ENCODE results near the gene LPCAT1.
"Not testable (repeated sequence)": the region's sequence is repeated elsewhere in the genome, so short reads cannot be mapped to it uniquely, and the experiment has no call there.

LPCAT1 gene, protein sequence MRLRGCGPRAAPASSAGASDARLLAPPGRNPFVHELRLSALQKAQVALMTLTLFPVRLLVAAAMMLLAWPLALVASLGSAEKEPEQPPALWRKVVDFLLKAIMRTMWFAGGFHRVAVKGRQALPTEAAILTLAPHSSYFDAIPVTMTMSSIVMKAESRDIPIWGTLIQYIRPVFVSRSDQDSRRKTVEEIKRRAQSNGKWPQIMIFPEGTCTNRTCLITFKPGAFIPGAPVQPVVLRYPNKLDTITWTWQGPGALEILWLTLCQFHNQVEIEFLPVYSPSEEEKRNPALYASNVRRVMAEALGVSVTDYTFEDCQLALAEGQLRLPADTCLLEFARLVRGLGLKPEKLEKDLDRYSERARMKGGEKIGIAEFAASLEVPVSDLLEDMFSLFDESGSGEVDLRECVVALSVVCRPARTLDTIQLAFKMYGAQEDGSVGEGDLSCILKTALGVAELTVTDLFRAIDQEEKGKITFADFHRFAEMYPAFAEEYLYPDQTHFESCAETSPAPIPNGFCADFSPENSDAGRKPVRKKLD

DNA sequence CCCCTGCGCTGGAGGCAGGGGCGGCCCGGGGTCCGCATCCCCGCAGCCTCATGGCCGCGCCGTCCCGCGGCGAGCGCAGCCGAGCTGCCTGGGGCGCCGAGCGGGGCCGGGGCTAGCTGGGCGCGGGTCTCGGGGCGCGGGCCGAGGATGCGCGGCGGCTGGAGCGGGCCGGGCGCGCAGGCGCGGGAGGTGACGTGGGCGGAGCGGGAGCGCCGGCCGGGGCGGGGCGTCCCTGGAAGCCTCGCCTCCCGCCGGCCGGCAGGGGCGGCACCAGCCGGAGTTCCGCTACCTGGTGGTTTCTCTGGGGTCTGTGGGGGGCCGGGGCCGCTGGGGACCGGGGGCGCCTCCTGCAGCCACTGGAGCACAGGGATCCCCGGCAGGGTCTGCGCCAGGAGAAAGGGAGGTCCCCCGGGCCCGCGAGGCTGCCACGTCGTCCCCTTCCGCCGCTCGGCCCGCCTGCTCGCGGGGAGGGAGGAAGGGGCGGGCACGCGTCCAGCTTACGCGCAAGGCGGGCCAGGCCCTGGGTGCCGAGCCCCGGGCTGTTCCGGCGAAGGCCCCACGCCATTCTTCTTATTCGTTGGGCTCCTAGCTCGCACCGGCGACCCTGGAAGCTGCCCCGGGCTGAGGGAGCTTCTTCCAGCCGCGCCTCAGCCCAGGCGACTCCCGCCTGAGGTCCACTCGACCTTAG, at the start of gene LPCAT1:
Gene LPCAT1, minus strand, starts transcription at position 168 of the 688 bp plus-strand sequence. Its CDS starts 116 bp downstream, at position 52.
- DNase-seq (ENCODE audit: low spot score), result peak; percentile 72

- not testable (repeated sequence) for DNase-seq (ENCODE audit: low spot score)
Measured at GRCh38 chr5:1571875-1572274, 48.1 kb upstream of the LPCAT1 start.

- DNase-seq (ENCODE audit: low spot score), result no peak
Measured at GRCh38 chr5:1570975-1571374, 47.2 kb upstream of the LPCAT1 start.

DNA sequence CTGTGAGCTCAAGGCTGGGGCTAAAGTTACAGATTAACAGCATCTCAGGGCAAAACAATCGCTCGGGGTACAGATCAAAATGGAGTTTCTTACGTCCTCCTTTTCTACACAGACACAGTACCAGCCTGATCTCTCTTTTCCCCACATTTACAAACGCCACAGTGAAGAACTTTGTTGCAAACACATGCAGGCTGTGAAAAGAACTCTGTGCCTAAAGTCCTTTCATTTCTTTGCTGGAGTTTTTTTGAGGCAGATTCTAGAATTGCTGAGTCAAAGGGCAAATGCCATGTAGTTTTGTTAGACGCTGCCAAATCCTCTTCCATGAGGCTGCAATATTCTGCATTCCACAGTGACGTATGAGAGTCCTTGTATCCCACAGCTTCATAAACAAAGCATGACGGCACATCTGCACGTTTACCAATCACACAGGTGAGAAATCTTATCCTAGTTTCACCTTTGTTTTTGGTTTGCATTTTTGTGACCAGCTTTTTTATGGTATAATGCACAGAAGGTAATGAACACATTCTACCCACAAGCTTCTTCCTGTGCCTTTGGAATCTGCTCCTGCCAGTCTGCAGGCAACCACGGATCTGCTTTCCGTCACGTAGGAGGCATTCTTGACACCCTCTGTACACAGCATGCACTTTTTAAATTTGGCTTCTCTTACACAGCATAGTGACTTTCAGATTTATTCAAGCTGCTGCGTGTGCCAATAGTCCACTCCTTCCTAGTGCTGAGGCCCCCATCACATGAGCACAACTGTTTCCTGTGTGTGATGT, 44.6 kb upstream of the LPCAT1 start:
- no peak for DNase-seq (ENCODE audit: low spot score)

DNA sequence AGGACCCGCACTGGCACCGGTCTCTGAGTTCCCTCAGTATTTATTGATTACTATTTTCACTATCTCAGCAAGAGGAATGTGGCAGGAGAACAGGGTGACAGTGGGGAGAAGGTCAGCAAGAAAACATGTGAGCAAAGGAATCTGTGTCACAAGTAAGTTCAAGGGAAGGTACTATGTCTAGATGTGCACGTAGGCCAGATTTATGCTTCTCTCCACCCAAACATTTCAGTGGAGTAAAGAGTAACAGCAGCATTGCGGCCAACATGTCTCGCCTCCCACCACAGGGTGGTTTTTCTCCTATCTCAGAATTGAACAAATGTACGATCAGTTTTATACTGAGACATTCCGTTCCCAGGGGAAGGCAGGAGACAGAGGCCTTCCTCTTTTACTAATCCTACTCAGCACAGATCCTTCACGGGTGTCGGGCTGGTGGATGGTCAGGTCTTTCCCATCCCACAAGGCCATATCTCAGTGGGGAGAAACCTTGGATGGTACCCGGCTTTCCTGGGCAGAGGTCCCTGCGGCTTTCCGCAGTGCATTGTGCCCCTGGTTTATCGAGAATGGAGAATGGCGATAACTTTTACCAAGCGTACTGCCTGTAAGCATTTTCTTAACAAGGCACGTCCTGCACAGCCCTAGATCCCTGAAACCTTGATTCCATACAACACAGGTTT, 43.9 kb upstream of the LPCAT1 start:
- DNase-seq (ENCODE audit: low spot score), result not testable (repeated sequence)

- DNase-seq (ENCODE audit: low spot score), result no peak
Measured at GRCh38 chr5:1565737-1566734, 42.3 kb upstream of the LPCAT1 start.

GRCh38 chr5:1564824-1565736, 41.3 kb upstream of the LPCAT1 start:
- no peak for DNase-seq (ENCODE audit: low spot score)

- peak; percentile 24 for DNase-seq (ENCODE audit: low spot score)
Measured at GRCh38 chr5:1564182-1564748, 40.5 kb upstream of the LPCAT1 start.

DNA sequence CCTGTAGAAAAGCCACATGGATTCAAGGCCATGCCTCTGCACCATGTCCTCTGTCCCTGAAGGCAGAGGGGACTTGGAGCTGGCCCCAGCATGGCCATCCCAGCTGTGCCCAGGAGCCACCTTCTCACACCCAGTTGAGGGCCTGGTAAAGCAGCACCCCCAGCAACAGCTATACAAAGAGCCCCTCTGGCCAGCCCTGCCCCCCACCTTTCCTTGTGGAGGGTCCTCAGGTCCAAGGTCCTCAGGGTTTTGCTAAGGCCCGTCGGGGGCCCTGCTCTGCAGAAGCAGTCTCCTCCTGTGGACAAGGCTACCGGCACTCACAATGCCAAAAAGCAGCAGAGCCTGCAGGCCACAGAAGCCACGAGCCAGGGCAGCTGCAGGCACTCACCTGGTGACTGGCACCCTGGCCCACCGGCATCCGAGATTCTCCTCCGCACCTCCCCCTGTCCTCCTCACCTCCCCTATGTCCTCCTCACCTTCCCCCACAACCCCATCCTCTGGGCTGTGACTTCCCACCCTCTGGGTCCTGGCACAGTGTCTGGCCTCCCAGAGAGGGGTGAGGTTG, 39.9 kb upstream of the LPCAT1 start:
- DNase-seq (ENCODE audit: low spot score), result no peak

DNA sequence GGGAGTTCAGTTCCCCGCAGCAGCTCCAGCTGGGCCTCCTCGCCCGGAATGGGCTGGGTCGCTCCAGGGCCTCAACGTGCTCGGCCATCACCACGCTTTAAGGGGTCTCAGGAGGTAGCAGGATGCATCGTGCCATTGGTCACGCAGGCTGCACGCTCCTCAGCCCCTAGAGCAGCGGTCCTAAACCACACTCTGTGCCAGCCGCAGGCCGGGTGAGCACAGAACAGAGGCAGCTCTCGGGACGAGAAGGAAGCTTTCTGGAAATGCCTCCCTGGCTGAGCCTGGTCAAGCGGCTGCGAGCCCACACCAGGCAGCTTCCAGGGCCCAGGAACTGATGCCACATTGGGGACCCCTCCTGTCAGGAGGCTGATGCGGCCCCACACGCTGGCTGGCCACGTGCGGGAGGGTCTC, 39.3 kb upstream of the LPCAT1 start:
- no peak for DNase-seq (ENCODE audit: low spot score)

DNA sequence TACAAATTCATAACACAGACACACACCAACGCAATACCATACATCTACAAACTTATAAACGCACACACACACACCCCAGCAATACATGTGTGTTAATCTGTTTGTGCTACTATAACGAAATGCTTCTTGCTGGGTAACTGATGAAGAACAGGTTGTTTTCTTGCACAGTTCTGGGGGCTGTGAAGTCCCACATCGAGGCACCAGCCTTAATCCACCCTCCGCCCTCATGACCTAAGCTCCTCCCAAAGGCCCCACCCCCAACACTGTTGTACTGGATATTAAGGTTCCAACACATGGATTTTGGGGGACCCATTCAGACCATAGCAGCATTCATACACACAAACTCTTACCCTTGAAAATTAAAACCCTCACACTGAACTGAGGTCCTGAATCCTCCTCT, 38.8 kb upstream of the LPCAT1 start:
- no peak for DNase-seq (ENCODE audit: low spot score)

- DNase-seq (ENCODE audit: low spot score), result no peak
Measured at GRCh38 chr5:1561402-1561929, 37.7 kb upstream of the LPCAT1 start.

- DNase-seq (ENCODE audit: low spot score), result not testable (repeated sequence)
Measured at GRCh38 chr5:1560499-1560898, 36.7 kb upstream of the LPCAT1 start.

DNA sequence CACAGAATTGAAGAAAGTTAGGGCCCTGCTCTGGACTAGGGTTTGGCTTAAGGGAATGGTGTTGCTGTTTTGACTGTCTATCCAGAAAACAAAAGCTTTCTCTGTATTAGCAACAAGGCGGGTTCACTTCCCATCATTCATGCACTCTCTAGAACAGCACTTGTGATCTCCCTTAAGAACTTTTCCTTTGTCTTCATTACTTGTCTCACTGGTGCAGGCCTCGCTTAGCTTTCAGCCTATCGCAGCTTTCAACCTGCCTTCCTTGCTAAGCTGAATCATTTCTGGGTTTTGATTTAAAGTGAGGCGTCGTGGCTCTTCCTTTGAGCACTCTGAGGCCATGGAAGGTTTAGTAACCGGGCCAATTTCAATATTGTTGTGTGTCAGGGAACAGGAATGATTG, 35.2 kb upstream of the LPCAT1 start:
- no peak for DNase-seq (ENCODE audit: low spot score)

- no peak for DNase-seq (ENCODE audit: low spot score)
Measured at GRCh38 chr5:1557114-1557873, 33.5 kb upstream of the LPCAT1 start.

DNA sequence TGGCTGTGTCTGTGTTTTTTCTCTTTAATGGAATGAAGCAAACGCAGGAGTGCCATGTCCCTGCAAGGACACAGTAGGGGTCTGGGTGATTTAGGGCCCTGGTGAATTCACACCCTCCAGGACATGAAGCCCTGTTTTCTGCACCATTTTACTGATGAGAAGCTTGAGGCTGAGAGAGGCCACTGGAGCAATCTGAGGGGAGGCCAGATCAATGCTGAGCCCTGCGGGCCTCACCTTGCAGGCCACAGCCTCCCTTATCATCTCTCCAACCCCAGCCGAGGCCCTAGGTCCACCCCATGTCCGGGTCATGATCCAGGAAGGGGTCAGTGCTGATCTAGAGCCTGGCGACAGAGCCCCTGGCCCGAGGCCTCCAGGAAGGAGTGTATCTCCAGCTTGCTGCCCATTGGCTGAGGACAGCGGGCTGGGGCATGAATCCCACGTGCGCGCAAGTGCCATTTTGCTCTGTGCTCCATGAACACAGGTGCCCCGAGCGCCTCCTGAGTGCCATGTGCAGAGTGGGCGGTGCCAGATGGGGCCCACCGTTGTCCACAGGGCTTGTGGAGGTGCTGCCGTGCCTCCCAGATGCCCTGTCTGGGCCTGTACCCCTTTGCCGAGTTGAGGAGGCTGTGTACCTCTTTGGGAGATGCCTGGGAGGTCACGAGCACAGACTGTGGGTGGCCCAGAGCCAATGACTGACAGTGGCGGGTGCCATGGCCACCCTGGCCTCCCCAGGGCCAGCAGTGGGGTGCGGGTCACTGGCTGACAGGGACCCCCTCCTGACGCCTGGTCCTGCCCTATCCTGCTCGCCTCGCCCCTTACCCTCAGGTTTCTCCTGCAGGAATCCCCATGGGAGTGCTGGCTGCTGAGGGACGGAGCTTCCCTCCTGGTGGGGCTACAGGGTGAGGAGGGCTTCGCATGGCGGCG, 32.3 kb upstream of the LPCAT1 start:
- no peak for DNase-seq (ENCODE audit: low spot score)
